Smooth muscle cell (in vitro differentiated cells): Measurements from ENCODE around the gene DBNDD1. TPM values are rescaled to one million over a fixed set of nuclear protein-coding genes. Genes with fewer than 3 reads are reported as not detected.

ENCODE experiments used
- DNase-seq: peaks from one replicate; lab custom pipeline; 2025; ENCODE audit not compliant: unreplicated experiment; lab: John Stamatoyannopoulos, UW
- H2AFZ ChIP-seq: fragments of 200-600 bp; sonication (generic); 2 replicates; pipeline ENCODE4 v1.6.0; 2016; ENCODE audit warnings: antibody characterized with exemption, low read depth, mild to moderate bottlenecking
- H3F3A ChIP-seq: fragments of 200-600 bp; sonication (generic); 2 replicates; pipeline ENCODE4 v1.6.0; 2017; ENCODE audit warnings: antibody characterized with exemption, low read depth
- H3K27ac ChIP-seq: fragments of 200-600 bp; sonication (generic); 2 replicates; pipeline ENCODE4 v1.5.1; 2016; ENCODE audit warnings: low read depth, mild to moderate bottlenecking
- H3K27me3 ChIP-seq: fragments of 200-600 bp; sonication (generic); 2 replicates; pipeline ENCODE4 v1.6.1; 2016; ENCODE audit warnings: low read depth, mild to moderate bottlenecking
- H3K36me3 ChIP-seq: fragments of 200-600 bp; sonication (generic); 2 replicates; pipeline ENCODE4 v1.5.1; 2016; ENCODE audit warnings: low read depth
- H3K4me1 ChIP-seq: fragments of 200-600 bp; sonication (generic); 2 replicates; pipeline ENCODE4 v1.5.1; 2016; ENCODE audit warnings: low read depth
- H3K4me2 ChIP-seq: fragments of 200-600 bp; sonication (generic); 2 replicates; pipeline ENCODE4 v1.6.0; 2016; ENCODE audit warnings: mild to moderate bottlenecking
- H3K4me3 ChIP-seq: fragments of 200-600 bp; sonication (generic); 2 replicates; pipeline ENCODE4 v1.5.1; 2016; ENCODE audit warnings: mild to moderate bottlenecking
- H3K79me2 ChIP-seq: fragments of 200-600 bp; sonication (generic); 2 replicates; pipeline ENCODE4 v1.6.0; 2016; ENCODE audit warnings: low read depth, mild to moderate bottlenecking
- H3K9ac ChIP-seq: fragments of 200-600 bp; sonication (generic); 2 replicates; pipeline ENCODE4 v1.6.0; 2016; ENCODE audit warnings: low read depth
- H3K9me3 ChIP-seq: fragments of 200-600 bp; sonication (generic); replicated peaks from 2 replicates; pipeline ENCODE4 v1.5.1; 2016; ENCODE audit warnings: low read depth
- H4K20me1 ChIP-seq: fragments of 200-600 bp; sonication (generic); 2 replicates; pipeline ENCODE4 v1.6.0; 2016; ENCODE audit warnings: low read depth
- WGBS: methylation state at CpG from one replicate; pipeline ENCODE4 v1.1.7; 2016; ENCODE audit warnings: low lambda C conversion rate; 5-methylcytosine and 5-hydroxymethylcytosine counted together
- polyA plus RNA-seq: library from polyadenylated mRNA; unstranded; fragments of >200 nt; fragmentation: Nextera tagmentation; extraction: Ambion mirVana; gene quantifications from 2 replicates; pipeline ENCODE4 v1.2.1, GENCODE V29; 2016
- total RNA-seq: library from RNA; depleted of rRNA; stranded (reverse); fragments of >200 nt; gene quantifications from 2 replicates; pipeline ENCODE4 v1.2.3, GENCODE V29; 2014
- TF ChIP-seq, protein P1 (sequence below): fragments of 200-600 bp; sonication (generic); IDR thresholded peaks from 2 replicates; pipeline ENCODE4 v1.5.1; 2017; ENCODE audit warnings: borderline replicate concordance, mild to moderate bottlenecking, antibody characterized with exemption; ENCODE audit not compliant: insufficient read depth, poor library complexity, severe bottlenecking

The DBNDD1 gene
- total and polyA plus RNA-seq, 2 experiments from 2014 or later: 3.3 to 3.8 TPM

DNA sequence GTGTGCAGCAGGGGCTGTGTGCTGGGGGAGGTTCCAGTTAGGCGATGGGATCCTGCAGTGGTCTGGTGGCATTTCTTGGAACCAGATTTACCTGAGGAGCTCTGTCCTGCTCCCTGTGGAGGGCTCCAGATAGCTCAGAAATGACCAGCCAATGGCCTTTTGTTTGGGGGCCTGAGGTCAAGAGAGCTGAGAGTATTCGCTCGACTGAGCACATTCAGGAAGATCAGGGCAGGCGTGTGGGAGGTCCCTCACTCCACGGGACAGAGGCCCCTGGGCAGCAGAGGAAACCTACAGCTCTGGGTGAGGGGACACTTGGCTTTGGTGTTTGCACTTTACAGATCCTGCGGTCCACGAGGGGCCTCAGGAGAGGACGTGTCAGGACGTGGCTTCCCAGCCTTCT, 52.5 kb downstream of the DBNDD1 start:
- Histone ChIP-seq H3K27me3 (no peaks in the 10 kb centered on the region), H4K20me1 (no peaks in the 10 kb centered on the region), H3K4me3 (no peak overlapping the region), H3K36me3 (no peaks in the 10 kb centered on the region), H3K9me3 (no peaks in the 10 kb centered on the region), H3K4me2 (no peak overlapping the region), H3K79me2 (peaks cover 4% of the 10 kb centered on the region), H3K4me1 (peaks cover 4% of the 10 kb centered on the region), H3K27ac (no peak overlapping the region), H3F3A (peaks cover 19% of the 10 kb centered on the region), H2AFZ (no peak overlapping the region), H3K9ac (no peak overlapping the region)
- 91% methylated on average over 9 of the region's 9 CpGs for WGBS
- DNase-seq: no peak
- TF ChIP-seq, protein P1, sequence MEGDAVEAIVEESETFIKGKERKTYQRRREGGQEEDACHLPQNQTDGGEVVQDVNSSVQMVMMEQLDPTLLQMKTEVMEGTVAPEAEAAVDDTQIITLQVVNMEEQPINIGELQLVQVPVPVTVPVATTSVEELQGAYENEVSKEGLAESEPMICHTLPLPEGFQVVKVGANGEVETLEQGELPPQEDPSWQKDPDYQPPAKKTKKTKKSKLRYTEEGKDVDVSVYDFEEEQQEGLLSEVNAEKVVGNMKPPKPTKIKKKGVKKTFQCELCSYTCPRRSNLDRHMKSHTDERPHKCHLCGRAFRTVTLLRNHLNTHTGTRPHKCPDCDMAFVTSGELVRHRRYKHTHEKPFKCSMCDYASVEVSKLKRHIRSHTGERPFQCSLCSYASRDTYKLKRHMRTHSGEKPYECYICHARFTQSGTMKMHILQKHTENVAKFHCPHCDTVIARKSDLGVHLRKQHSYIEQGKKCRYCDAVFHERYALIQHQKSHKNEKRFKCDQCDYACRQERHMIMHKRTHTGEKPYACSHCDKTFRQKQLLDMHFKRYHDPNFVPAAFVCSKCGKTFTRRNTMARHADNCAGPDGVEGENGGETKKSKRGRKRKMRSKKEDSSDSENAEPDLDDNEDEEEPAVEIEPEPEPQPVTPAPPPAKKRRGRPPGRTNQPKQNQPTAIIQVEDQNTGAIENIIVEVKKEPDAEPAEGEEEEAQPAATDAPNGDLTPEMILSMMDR: no peak

DNA sequence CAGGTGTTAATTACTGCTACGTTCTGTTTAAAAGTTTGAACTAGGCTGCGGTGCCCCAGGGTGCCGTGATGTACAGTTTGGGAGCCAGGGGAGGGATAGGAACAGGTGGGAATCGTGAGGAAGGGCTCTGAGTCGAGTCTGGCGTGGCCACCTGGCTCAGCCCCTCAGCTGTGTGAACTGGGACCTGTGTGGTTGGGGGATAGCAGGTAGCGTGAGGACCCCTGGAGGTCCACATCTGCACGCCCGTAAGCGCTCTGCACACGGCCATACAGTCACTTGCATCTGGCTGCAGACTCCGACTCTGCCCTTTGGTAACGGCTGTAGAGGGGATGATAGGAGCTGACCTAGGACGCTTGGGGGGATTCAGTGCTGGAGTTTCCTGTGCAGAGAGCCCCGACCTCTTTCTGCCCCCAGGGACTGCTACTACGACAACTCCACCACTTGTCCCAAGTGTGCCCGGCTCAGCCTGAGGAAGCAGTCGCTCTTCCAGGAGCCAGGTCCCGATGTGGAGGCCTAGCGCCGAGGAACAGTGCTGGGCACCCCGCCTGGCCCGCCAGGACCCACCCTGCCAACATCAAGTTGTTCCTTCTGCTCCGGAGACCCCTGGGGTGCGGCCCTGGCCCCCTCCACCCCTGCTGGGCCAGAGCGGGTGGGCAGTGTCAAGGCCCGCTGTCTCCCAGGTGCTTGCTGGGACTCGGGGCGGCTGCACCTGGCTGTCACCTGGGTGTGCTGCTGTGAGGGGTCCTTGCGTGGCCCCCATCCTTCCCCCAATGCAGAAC, 53.6 kb downstream of the DBNDD1 start:
- WGBS: 95% methylated on average over 30 of the region's 30 CpGs
- no peak overlapping the region for H2AFZ ChIP-seq
- H3K79me2 ChIP-seq: no peaks in the 10 kb centered on the region
- H3F3A ChIP-seq: peaks cover 19% of the 10 kb centered on the region
- H3K9ac ChIP-seq: no peak overlapping the region
- H3K9me3 ChIP-seq: no peaks in the 10 kb centered on the region
- H3K4me3 ChIP-seq: no peak overlapping the region
- no peaks in the 10 kb centered on the region for H3K36me3 ChIP-seq
- H3K4me2 ChIP-seq: no peak overlapping the region
- H4K20me1 ChIP-seq: no peaks in the 10 kb centered on the region
- DNase-seq: no peak
- H3K27me3 ChIP-seq: no peaks in the 10 kb centered on the region
- TF ChIP-seq, protein P1: no peak
- no peaks in the 10 kb centered on the region for H3K4me1 ChIP-seq
- no peak overlapping the region for H3K27ac ChIP-seq

DNA sequence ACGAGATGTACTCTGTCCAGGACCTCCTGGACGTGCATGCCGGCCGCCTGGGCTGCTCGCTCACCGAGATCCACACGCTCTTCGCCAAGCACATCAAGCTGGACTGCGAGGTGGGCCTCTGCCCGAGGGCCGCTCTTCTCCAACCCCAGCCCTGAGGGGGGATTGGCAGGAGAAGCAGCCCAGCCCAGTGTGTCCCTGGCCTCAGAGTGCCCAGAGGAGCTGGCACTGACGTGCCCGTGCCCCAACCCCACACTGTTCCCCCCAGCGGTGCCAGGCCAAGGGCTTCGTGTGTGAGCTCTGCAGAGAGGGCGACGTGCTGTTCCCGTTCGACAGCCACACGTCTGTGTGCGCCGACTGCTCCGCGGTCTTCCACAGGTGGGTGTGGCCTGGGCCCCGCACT, 55.1 kb downstream of the DBNDD1 start:
- Histone ChIP-seq H3K27me3 (no peaks in the 10 kb centered on the region), H3K27ac (no peak overlapping the region), H3K4me3 (no peak overlapping the region), H3K9me3 (no peaks in the 10 kb centered on the region), H3K9ac (no peak overlapping the region), H4K20me1 (no peaks in the 10 kb centered on the region), H3K36me3 (no peaks in the 10 kb centered on the region), H3F3A (peaks cover 6% of the 10 kb centered on the region), H3K4me2 (no peak overlapping the region), H2AFZ (no peak overlapping the region), H3K79me2 (no peaks in the 10 kb centered on the region), H3K4me1 (no peaks in the 10 kb centered on the region)
- WGBS: 95% methylated on average over 24 of the region's 25 CpGs
- no peak for DNase-seq
- TF ChIP-seq, protein P1: no peak
